ENCODE results near the gene KY. TPM values are rescaled to one million over a fixed set of nuclear protein-coding genes. Genes with fewer than 3 reads are reported as not detected.

The KY gene
- total RNA-seq, 1 donor from 2014 or later: not detected

DNA sequence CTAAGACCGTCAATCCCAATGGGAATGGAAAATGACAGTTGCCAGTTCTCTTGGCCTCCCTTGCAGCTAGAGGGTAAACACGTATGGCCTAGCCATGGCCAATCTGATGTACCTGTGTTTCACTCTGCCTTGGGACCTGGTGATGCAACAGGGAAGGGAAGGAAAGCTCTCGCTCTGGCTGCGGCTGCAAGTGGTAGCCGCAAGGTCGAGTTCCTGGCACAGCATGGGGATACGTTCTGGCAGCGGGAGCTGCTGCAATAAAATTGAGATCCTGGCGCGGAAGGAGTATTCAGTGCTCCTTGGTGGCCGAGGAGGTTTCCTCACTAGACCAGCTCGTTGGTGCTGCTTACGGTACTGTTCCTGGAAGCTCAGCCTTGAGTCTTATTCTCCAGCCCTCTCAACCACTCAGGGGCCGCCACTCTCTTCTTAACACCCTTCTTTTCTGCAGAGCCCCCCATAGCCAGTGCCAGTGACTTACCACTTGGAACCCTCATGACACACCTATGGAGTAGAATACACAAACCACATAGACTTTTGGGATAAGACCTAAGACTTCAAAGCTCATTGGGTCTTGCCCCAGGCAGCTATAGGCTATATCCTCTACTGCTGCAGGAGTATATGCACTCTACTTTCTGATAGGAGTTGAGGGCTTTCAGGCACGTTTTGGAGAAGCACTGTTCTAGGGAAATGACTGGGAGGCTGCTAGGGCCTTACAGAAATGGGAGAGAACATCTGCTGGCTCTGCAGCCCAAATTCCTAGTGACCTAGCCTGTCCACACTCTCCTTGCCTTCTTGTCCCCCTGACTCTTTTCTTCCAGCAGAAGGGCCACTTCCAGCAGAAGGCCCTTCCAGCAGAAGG, 2.7 kb downstream of the KY start:
- Mint-ChIP-seq H3K27me3 (ENCODE audit: low read depth) (peaks cover 20% of the 10 kb centered on the region), H3K27ac (no peak overlapping the region), H3K4me3 (ENCODE audit: low read depth) (no peak overlapping the region), H3K9me3 (no peaks in the 10 kb centered on the region), H3K4me1 (ENCODE audit: low read depth) (no peaks in the 10 kb centered on the region), H3K36me3 (ENCODE audit: low read depth) (no peaks in the 10 kb centered on the region)
- intact Hi-C loops (cut with micrococcal nuclease): no loop called here
- DNase-seq (ENCODE audit: low spot score): no peak

DNA sequence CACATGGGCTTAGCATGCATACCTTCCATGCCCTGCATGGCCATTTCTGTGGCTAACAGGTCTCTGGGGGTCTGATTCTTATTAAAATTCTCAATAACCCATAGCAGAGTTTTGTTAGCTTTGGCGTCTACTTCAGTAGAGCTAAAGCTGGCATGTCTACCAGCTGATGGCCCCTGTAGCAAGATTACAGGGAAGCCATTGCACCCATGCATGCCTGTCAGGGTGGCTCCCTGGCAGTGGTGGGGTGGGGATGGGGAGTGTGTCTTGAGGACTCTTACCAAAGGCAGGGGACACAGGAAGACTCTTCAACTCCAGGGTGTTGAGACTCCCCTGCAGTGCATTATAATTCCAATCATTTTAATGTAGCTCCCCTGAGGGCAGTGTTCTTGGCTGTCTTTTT, 4.7 kb downstream of the KY start:
- Mint-ChIP-seq H3K27me3 (ENCODE audit: low read depth) (peaks cover 12% of the 10 kb centered on the region), H3K27ac (no peak overlapping the region), H3K36me3 (ENCODE audit: low read depth) (no peaks in the 10 kb centered on the region), H3K9me3 (no peaks in the 10 kb centered on the region), H3K4me1 (ENCODE audit: low read depth) (no peaks in the 10 kb centered on the region), H3K4me3 (ENCODE audit: low read depth) (no peak overlapping the region)
- no peak for DNase-seq (ENCODE audit: low spot score)
- intact Hi-C loops (cut with micrococcal nuclease): no loop called here

DNA sequence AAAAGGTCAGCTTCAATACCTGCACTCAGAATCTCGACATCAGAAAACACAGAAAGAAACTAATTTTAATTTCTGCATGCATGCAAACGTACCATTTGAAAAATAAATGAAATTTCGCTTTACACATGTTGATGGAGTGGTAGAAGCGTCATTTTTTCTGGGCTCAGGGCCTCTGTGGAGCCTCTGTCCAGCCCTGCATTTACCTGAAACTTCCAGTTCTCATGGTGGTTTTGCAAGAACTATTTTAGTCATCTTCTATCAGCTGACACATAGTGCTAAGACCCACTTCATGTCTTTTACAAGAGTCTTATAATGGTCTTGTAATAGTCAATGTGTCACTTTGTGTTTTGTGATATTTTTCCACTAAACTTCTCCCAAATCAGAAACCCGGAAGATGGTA, 5.3 kb downstream of the KY start:
- DNase-seq (ENCODE audit: low spot score): no peak
- Mint-ChIP-seq H3K27me3 (ENCODE audit: low read depth) (peaks cover 12% of the 10 kb centered on the region), H3K27ac (no peak overlapping the region), H3K4me1 (ENCODE audit: low read depth) (no peaks in the 10 kb centered on the region), H3K36me3 (ENCODE audit: low read depth) (no peaks in the 10 kb centered on the region), H3K9me3 (no peaks in the 10 kb centered on the region), H3K4me3 (ENCODE audit: low read depth) (no peak overlapping the region)
- intact Hi-C loops (cut with micrococcal nuclease): no loop called here

DNA sequence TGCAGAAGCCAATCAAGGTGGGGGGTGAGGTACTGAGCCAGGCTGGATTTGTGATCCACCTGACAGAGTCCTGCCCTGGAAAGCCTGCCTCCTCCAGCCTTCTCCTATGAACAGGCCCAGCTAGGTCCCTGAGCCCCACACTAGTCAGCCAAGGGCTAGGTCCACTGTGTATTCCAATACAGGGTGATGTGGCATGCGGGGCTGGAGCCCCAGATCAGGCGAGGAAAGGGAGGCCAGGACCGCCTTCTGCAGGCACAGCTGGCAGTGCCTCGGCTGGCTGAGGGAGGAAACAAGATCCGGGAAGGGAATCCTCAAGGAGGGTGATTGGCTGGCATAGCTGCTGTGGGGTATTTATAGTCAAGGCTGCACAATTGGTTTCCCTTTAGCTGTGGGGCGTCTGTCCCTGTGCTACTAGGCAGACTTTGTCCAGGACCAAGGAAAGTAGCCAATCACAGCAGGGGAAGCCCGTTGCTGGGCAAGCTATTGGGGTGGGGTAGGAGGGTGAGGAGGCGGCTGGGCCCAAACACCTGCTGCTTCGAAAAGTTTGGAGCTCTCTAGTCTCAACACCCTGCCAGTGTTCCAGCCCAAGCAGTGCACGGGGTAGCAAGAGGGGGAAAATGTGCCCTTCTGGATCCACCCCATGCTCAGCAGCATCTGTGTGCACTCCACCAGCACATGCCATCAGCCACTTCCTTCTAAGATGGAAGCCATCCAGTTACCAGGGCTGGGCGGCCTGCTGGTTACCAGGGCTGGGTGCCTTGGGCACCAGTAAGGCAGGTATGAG, 5.9 kb downstream of the KY start:
- no peaks in the 10 kb centered on the region for H3K36me3 Mint-ChIP-seq (ENCODE audit: low read depth)
- intact Hi-C loops (cut with micrococcal nuclease): no loop called here
- H3K4me1 Mint-ChIP-seq (ENCODE audit: low read depth): no peaks in the 10 kb centered on the region
- no peak overlapping the region for H3K4me3 Mint-ChIP-seq (ENCODE audit: low read depth)
- no peak for DNase-seq (ENCODE audit: low spot score)
- H3K27me3 Mint-ChIP-seq (ENCODE audit: low read depth): peaks cover 6% of the 10 kb centered on the region
- no peaks in the 10 kb centered on the region for H3K9me3 Mint-ChIP-seq
- H3K27ac Mint-ChIP-seq: no peak overlapping the region

DNA sequence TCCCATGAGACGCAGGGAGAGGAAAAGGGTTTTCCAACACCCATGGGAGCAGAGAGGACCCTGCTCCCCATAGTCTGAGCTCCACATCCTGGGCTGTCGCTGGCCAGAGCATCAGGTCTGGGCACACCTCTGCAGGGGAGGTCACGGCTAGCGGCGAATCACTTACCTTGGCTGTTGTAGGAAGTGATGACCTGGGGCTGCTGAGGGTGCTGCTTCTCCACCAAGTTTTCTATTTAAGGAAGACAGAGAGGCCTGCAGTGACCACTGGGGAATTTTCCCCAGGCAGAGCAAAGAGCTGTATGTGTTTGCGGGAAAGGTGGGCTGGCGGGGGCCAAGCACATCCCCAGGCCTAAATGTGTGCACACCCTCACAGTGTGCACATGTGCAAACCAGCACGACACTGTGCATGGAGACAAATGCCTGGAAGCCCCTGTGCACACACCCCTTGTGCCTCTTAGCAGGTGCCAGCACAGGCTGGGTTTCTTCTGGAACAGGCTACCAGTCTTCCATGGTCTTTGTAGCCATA, 7.6 kb downstream of the KY start:
- intact Hi-C loops (cut with micrococcal nuclease): no loop called here
- H3K4me3 Mint-ChIP-seq (ENCODE audit: low read depth): no peak overlapping the region
- no peaks in the 10 kb centered on the region for H3K4me1 Mint-ChIP-seq (ENCODE audit: low read depth)
- H3K9me3 Mint-ChIP-seq: no peaks in the 10 kb centered on the region
- no peak overlapping the region for H3K27ac Mint-ChIP-seq
- H3K27me3 Mint-ChIP-seq (ENCODE audit: low read depth): no peaks in the 10 kb centered on the region
- H3K36me3 Mint-ChIP-seq (ENCODE audit: low read depth): no peaks in the 10 kb centered on the region
- DNase-seq (ENCODE audit: low spot score): no peak

DNA sequence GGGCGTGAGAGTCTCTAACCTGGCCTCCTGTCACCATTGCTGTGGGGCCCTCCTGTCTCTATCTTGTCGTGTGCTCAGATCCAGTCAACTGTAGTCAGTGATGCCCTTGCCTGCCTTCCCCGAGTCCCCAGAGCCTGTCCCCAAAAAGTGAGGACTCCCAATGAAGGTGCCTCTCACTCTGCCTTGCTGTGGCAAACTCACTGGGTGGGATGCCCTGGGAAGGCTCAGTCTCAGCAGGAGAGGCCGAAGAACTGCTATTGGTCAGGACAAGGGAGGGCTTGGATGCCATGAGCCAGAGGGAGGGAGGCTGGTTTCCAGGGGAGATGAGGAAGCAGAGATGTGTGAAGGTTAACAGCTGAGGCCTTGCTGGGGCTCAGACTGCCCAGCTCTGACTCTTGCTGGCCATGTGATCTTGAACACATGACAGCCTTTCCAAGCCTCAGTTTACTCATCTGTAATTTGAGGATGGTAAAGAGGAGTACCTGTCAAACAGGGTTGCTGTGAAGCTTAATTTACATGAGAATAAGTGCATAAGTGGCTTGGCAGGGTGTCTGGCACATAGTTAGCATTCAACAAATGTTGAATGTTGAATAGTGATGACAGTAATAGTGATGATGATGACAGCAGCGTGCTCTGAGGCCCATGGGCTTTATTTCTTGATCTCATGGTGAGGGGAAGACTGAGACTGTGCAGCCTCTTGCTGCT, 8.2 kb downstream of the KY start:
- intact Hi-C loops (cut with micrococcal nuclease): no loop called here
- Mint-ChIP-seq H3K4me3 (ENCODE audit: low read depth) (no peak overlapping the region), H3K27ac (no peak overlapping the region), H3K36me3 (ENCODE audit: low read depth) (no peaks in the 10 kb centered on the region), H3K27me3 (ENCODE audit: low read depth) (no peaks in the 10 kb centered on the region), H3K9me3 (no peaks in the 10 kb centered on the region), H3K4me1 (ENCODE audit: low read depth) (no peaks in the 10 kb centered on the region)
- no peak for DNase-seq (ENCODE audit: low spot score)

DNA sequence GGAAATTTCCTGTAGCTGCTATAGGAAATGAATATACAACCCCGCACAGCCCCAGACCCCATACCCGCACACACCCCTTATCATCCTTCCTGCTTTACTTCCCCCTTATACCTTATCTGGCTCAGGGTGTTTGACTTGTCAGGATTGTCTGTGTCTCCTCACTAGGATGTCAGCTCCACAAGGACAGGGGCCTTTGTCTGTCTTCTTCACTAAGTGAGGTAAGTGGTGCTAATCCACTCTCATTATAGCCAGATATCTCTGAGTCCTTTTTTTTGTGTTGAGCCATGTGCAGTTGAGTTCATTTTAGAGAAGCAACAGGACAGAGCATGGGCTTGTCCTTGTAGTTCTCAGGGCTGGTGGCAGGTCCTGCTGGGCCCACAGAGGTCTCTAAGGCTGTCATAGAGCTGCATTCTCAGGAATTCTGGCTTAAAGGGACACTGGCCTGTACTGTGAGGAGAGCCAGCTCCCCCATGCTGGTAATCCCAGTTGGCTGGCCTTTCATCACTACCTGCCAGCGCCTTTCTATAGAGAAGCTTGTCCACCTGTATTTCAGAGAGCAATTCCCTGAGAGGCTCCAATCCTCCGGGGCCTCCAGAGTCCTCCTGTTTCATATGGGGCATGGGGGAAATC, 9.0 kb downstream of the KY start:
- Mint-ChIP-seq H3K27ac (no peak overlapping the region), H3K4me3 (ENCODE audit: low read depth) (no peak overlapping the region), H3K27me3 (ENCODE audit: low read depth) (no peaks in the 10 kb centered on the region), H3K9me3 (no peaks in the 10 kb centered on the region), H3K36me3 (ENCODE audit: low read depth) (no peaks in the 10 kb centered on the region), H3K4me1 (ENCODE audit: low read depth) (no peaks in the 10 kb centered on the region)
- intact Hi-C loops (cut with micrococcal nuclease): no loop called here
- DNase-seq (ENCODE audit: low spot score): no peak

DNA sequence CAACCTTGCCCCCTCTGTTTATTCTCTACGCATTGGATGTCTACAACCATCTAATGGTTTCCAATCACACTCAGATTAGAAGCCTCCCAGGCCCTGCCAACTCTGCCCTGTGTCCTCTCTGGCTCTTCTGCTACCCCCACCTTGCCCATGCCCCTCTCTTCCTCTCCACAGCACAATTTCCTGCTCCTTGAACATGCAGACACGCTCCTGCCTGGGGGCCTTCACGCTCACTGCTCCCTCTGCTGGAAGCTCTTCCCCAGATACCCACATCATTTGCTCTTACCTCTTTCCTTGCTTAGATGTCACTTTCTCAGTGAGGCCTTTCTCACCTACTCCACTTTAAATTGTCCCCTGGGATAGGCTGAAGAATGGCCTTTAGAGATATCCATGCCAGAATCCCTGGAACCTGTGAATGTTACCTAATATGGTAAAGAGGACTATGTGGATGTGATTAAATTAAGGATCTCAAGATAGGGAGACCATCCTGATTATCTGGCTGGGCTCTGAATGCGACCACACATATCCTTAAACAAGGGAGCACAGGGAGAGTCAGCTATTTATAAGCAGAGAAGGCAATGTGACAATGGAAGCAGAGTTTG, 9.9 kb downstream of the KY start:
- Mint-ChIP-seq H3K27ac (no peak overlapping the region), H3K9me3 (no peaks in the 10 kb centered on the region), H3K36me3 (ENCODE audit: low read depth) (no peaks in the 10 kb centered on the region), H3K27me3 (ENCODE audit: low read depth) (no peaks in the 10 kb centered on the region), H3K4me3 (ENCODE audit: low read depth) (no peak overlapping the region), H3K4me1 (ENCODE audit: low read depth) (no peaks in the 10 kb centered on the region)
- intact Hi-C loops (cut with micrococcal nuclease): no loop called here
- DNase-seq (ENCODE audit: low spot score): no peak

DNA sequence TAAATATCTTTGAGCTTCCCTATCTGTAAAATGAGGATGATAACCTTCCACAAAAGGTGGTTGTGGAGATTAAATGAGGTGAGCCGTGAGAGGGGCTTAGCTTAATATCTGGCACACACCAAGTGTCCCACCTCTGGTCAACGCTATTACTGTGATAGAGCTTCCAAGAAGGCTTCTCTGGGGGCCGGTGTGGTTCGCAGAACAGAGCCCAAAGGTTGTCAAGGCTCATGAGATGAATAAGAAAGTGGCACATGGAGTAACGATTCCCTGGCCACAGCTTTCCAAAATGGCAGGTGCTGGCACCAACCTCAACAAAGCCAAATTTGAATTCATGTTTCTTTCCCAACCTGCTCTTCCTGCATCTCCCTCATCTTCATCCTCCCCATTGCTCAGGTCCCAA, 10.4 kb downstream of the KY start:
- no peaks in the 10 kb centered on the region for H3K36me3 Mint-ChIP-seq (ENCODE audit: low read depth)
- H3K27me3 Mint-ChIP-seq (ENCODE audit: low read depth): no peaks in the 10 kb centered on the region
- no peaks in the 10 kb centered on the region for H3K4me1 Mint-ChIP-seq (ENCODE audit: low read depth)
- intact Hi-C loops (cut with micrococcal nuclease): no loop called here
- no peak overlapping the region for H3K27ac Mint-ChIP-seq
- DNase-seq (ENCODE audit: low spot score): no peak
- H3K9me3 Mint-ChIP-seq: no peaks in the 10 kb centered on the region
- H3K4me3 Mint-ChIP-seq (ENCODE audit: low read depth): no peak overlapping the region

DNA sequence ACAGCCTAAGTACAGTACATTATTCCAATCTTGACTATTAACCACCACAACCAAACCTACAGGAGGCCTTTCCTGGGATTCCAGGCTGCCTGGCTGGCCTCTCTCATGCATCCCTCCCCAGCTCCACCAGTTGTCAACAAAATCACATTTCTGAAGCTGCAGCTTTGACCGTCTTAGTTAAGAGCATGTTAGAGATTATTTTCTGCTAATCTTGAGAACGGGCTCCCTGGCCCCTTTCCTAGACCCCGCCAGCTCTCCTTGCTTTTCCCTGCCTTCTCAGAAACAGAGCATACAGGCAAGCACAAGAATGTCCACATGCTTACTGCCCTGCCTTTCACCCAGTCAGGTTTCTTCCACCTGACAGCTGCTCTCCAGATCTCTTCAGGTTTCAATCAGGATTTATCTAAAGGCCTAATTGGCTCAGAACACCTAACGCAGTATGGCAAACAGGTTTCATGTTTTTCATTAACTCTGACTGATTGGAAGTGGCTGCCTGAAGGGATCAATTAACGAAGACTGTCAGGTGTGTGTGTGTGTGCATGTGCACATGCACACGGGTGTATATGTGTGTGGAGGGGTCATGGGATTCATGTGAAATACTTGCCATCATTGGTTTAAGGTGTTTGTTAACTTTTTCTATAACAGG, 12.3 kb downstream of the KY start:
- Mint-ChIP-seq H3K4me1 (ENCODE audit: low read depth) (no peaks in the 10 kb centered on the region), H3K4me3 (ENCODE audit: low read depth) (no peak overlapping the region), H3K27me3 (ENCODE audit: low read depth) (peaks cover 3% of the 10 kb centered on the region), H3K9me3 (no peaks in the 10 kb centered on the region), H3K27ac (no peak overlapping the region), H3K36me3 (ENCODE audit: low read depth) (no peaks in the 10 kb centered on the region)
- no peak for DNase-seq (ENCODE audit: low spot score)
- intact Hi-C loops (cut with micrococcal nuclease): no loop called here

DNA sequence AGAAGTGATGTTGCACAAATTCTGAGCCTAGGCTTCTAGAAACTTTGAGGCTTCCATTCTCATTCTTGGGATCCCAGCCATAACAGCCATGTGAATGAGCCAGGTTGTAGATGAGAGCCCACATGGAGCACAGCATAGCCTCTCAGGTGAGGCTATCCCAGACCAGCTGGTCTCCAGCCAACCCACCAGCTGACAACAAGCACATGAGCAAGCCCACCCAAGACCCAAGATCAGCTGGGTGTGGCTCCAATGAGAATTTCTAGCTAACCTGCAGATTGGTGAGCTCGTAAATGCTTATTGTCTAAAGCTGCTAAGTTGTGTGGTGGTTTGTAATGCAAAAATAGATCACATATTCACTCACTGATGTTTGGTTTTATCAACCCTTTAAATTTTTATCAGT, 14.4 kb downstream of the KY start:
- no peak for DNase-seq (ENCODE audit: low spot score)
- no peak overlapping the region for H3K4me3 Mint-ChIP-seq (ENCODE audit: low read depth)
- no peaks in the 10 kb centered on the region for H3K36me3 Mint-ChIP-seq (ENCODE audit: low read depth)
- H3K27me3 Mint-ChIP-seq (ENCODE audit: low read depth): peaks cover 6% of the 10 kb centered on the region
- no peak overlapping the region for H3K27ac Mint-ChIP-seq
- intact Hi-C loops (cut with micrococcal nuclease): no loop called here
- peaks cover 5% of the 10 kb centered on the region for H3K9me3 Mint-ChIP-seq
- H3K4me1 Mint-ChIP-seq (ENCODE audit: low read depth): no peaks in the 10 kb centered on the region

DNA sequence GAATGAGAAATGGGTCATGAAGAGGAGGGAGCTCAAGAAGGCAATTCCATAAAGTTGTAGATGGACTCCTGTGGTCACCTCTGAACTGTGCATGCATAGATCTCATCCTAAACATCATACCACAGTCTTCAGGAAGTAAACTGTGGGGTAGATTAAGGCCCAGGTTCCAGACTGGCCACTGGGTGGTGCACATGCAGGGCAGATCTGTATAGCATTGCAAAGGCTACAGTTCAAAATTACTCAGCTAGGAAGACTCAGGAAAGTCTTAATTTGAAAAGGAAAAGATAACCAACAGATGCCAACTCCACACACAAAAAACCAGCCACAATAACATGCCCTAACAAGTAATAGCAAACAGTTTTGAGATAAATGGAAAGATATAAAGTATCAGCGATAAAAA, 20.3 kb downstream of the KY start:
- intact Hi-C loops (cut with micrococcal nuclease): no loop called here
- Mint-ChIP-seq H3K36me3 (ENCODE audit: low read depth) (peaks cover 3% of the 10 kb centered on the region), H3K4me3 (ENCODE audit: low read depth) (no peak overlapping the region), H3K4me1 (ENCODE audit: low read depth) (no peaks in the 10 kb centered on the region), H3K27me3 (ENCODE audit: low read depth) (peaks cover 6% of the 10 kb centered on the region), H3K27ac (no peak overlapping the region), H3K9me3 (peaks cover 17% of the 10 kb centered on the region)
- DNase-seq (ENCODE audit: low spot score): no peak
